Breast epithelium (tissue), 3 donors: ENCODE data around the gene TAS2R60.

ENCODE experiments used
- POLR2A ChIP-seq: fragments of 450-650 bp; IDR thresholded peaks from one replicate; pipeline ENCODE4 v1.6.1; 2016; ENCODE audit warnings: antibody characterized with exemption, mild to moderate bottlenecking, moderate library complexity
- TF ChIP-seq, protein P1 (sequence below), 3 donors: fragments of 450-650 bp; IDR thresholded peaks; one replicate each; pipeline ENCODE4 v1.5.1; 2016 to 2017; ENCODE audit warnings: antibody characterized with exemption in 3 of 3, mild to moderate bottlenecking in 3 of 3, moderate library complexity in 3 of 3

DNA sequence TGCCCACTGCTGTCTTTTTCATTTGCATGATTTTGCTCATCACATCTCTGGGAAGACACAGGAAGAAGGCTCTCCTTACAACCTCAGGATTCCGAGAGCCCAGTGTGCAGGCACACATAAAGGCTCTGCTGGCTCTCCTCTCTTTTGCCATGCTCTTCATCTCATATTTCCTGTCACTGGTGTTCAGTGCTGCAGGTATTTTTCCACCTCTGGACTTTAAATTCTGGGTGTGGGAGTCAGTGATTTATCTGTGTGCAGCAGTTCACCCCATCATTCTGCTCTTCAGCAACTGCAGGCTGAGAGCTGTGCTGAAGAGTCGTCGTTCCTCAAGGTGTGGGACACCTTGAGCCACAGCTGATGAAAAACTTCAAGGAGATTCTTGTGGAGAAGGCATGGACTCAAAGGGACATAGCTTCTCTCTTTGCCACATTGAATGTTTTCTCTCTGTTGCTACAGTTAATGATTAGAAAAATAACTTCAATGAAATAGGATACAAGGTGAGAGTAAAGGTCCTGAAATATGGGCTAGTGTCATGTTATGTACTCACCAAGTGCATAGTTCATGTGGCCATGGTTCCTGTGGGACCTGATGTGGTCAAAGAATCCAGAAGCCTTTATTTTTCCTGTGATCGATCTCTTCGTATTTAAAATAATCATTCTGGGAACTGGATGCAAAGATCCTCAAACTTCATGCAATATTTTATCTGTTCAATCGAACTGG lies 970 bp downstream of the TAS2R60 start:
- TF ChIP-seq, protein P1, sequence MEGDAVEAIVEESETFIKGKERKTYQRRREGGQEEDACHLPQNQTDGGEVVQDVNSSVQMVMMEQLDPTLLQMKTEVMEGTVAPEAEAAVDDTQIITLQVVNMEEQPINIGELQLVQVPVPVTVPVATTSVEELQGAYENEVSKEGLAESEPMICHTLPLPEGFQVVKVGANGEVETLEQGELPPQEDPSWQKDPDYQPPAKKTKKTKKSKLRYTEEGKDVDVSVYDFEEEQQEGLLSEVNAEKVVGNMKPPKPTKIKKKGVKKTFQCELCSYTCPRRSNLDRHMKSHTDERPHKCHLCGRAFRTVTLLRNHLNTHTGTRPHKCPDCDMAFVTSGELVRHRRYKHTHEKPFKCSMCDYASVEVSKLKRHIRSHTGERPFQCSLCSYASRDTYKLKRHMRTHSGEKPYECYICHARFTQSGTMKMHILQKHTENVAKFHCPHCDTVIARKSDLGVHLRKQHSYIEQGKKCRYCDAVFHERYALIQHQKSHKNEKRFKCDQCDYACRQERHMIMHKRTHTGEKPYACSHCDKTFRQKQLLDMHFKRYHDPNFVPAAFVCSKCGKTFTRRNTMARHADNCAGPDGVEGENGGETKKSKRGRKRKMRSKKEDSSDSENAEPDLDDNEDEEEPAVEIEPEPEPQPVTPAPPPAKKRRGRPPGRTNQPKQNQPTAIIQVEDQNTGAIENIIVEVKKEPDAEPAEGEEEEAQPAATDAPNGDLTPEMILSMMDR (IDR thresholded peaks at IDR 0.05): no peak
- TF ChIP-seq POLR2A: no peak
